SK-N-SH treated with all-trans-retinoic acid at 6 μM for 48 hours (cell line): ENCODE results near the gene VCP.

ENCODE experiments used
- ATAC-seq: fragments of 200-7000 bp; cut with Tn5 transposase; 3 replicates; pipeline ENCODE4 v1.9.1; 2020; ENCODE audit warnings: mild to moderate bottlenecking, moderate library complexity
- ARNTL ChIP-seq: fragments of 450-650 bp; formaldehyde crosslinking; IDR thresholded peaks from 2 replicates; pipeline ENCODE4 v1.5.0; 2020; ENCODE audit warnings: low read depth, mild to moderate bottlenecking, moderate library complexity, borderline replicate concordance
- BACH2 ChIP-seq: fragments of 250-450 bp; sonication (Bioruptor Pico); IDR thresholded peaks from 2 replicates; pipeline ENCODE4 v1.9.0; 2021; ENCODE audit warnings: mild to moderate bottlenecking, borderline replicate concordance
- CREB5 ChIP-seq: fragments of 250-450 bp; sonication (Bioruptor Pico); IDR thresholded peaks from 2 replicates; pipeline ENCODE4 v1.5.1; 2020; ENCODE audit warnings: low read depth, mild to moderate bottlenecking, moderate library complexity
- CSDC2 ChIP-seq: fragments of 250-450 bp; sonication (Bioruptor Pico); IDR thresholded peaks from 2 replicates; pipeline ENCODE4 v1.5.0; 2020; ENCODE audit warnings: mild to moderate bottlenecking, moderate library complexity
- CSRNP3 ChIP-seq: fragments of 250-450 bp; sonication (Bioruptor Pico); IDR thresholded peaks from 2 replicates; pipeline ENCODE4 v1.5.1; 2021; ENCODE audit warnings: mild to moderate bottlenecking, moderate library complexity
- ESRRG ChIP-seq: fragments of 250-450 bp; sonication (Bioruptor Pico); IDR thresholded peaks from 2 replicates; pipeline ENCODE4 v1.6.1; 2021; ENCODE audit warnings: mild to moderate bottlenecking
- GLIS3 ChIP-seq: fragments of 250-450 bp; sonication (Bioruptor Pico); IDR thresholded peaks from 2 replicates; pipeline ENCODE4 v1.5.0; 2020; ENCODE audit warnings: mild to moderate bottlenecking, moderate library complexity
- ISL1 ChIP-seq: fragments of 250-450 bp; sonication (Bioruptor Pico); IDR thresholded peaks from 2 replicates; pipeline ENCODE4 v2.1.2; 2022; ENCODE audit warnings: mild to moderate bottlenecking, moderate library complexity
- OSR1 ChIP-seq: fragments of 250-450 bp; sonication (Bioruptor Pico); IDR thresholded peaks from 2 replicates; pipeline ENCODE4 v1.8.0; 2022; ENCODE audit warnings: moderate library complexity, mild to moderate bottlenecking, inconsistent platforms
- PATZ1 ChIP-seq: fragments of 250-450 bp; sonication (Bioruptor Pico); IDR thresholded peaks from 2 replicates; pipeline ENCODE4 v1.8.0; 2020; ENCODE audit warnings: mild to moderate bottlenecking, moderate library complexity, borderline replicate concordance
- POU6F1 ChIP-seq: fragments of 250-450 bp; sonication (Bioruptor Pico); IDR thresholded peaks from 2 replicates; pipeline ENCODE4 v1.8.0; 2021; ENCODE audit warnings: low read depth, mild to moderate bottlenecking, moderate library complexity, borderline replicate concordance
- PPARA ChIP-seq: fragments of 250-450 bp; sonication (Bioruptor Pico); IDR thresholded peaks from 2 replicates; pipeline ENCODE4 v1.5.0; 2020; ENCODE audit warnings: mild to moderate bottlenecking, borderline replicate concordance
- RARB ChIP-seq: fragments of 250-450 bp; sonication (Bioruptor Pico); IDR thresholded peaks from 2 replicates; pipeline ENCODE4 v1.8.0; 2021; ENCODE audit warnings: mild to moderate bottlenecking, moderate library complexity
- SNAI2 ChIP-seq: fragments of 250-450 bp; sonication (Bioruptor Pico); IDR thresholded peaks from 2 replicates; pipeline ENCODE4 v1.5.0; 2020; ENCODE audit warnings: mild to moderate bottlenecking, moderate library complexity
- TCF4 ChIP-seq: fragments of 250-450 bp; sonication (Bioruptor Pico); IDR thresholded peaks from 2 replicates; pipeline ENCODE4 v1.8.0; 2021; ENCODE audit warnings: mild to moderate bottlenecking, moderate library complexity, borderline replicate concordance
- TSHZ2 ChIP-seq: fragments of 250-450 bp; sonication (Bioruptor Pico); IDR thresholded peaks from 2 replicates; pipeline ENCODE4 v1.5.0; 2020; ENCODE audit warnings: mild to moderate bottlenecking, moderate library complexity
- ZC3H10 ChIP-seq: fragments of 250-450 bp; sonication (Bioruptor Pico); IDR thresholded peaks from 2 replicates; pipeline ENCODE4 v1.5.1; 2021; ENCODE audit warnings: mild to moderate bottlenecking, moderate library complexity
- ZFP3 ChIP-seq: fragments of 250-450 bp; sonication (Bioruptor Pico); IDR thresholded peaks from 2 replicates; pipeline ENCODE4 v1.5.0; 2020; ENCODE audit warnings: mild to moderate bottlenecking, moderate library complexity
- ZFP30 ChIP-seq: fragments of 450-650 bp; formaldehyde crosslinking; IDR thresholded peaks from 2 replicates; pipeline ENCODE4 v1.5.0; 2022; ENCODE audit warnings: mild to moderate bottlenecking, moderate library complexity
- ZNF565 ChIP-seq: fragments of 450-650 bp; formaldehyde crosslinking; conservative IDR thresholded peaks from 2 replicates; pipeline ENCODE4 v1.5.0; 2020; ENCODE audit warnings: low read depth, mild to moderate bottlenecking, moderate library complexity
- ZNF70 ChIP-seq: fragments of 450-650 bp; formaldehyde crosslinking; IDR thresholded peaks from 2 replicates; pipeline ENCODE4 v1.5.0; 2020; ENCODE audit warnings: mild to moderate bottlenecking, moderate library complexity
- ZNF8 ChIP-seq: fragments of 450-650 bp; formaldehyde crosslinking; IDR thresholded peaks from 2 replicates; pipeline ENCODE4 v1.5.0; 2020; ENCODE audit warnings: mild to moderate bottlenecking, moderate library complexity

The VCP gene

GRCh38 chr9:35056571-35057270 lies 15.7 kb downstream of the VCP start:
- no peak for ATAC-seq
- TF ChIP-seq SNAI2 (CRISPR knock-in tag) (no peak), BACH2 (CRISPR knock-in tag) (no peak), ZC3H10 (CRISPR knock-in tag) (no peak), ZFP30 (CRISPR knock-in tag) (no peak), ZNF565 (CRISPR knock-in tag) (no peak)
- TF ChIP-seq, all 23 proteins: peak for 0

GRCh38 chr9:35054871-35055644 lies 17.4 kb downstream of the VCP start:
- no peak for ATAC-seq
- TF ChIP-seq TSHZ2 (no peak), ZFP3 (no peak), ZNF70 (CRISPR knock-in tag) (no peak), ESRRG (no peak), ZNF565 (CRISPR knock-in tag) (no peak), OSR1 (CRISPR knock-in tag) (no peak), CREB5 (CRISPR knock-in tag) (no peak), PPARA (CRISPR knock-in tag) (no peak), CSDC2 (CRISPR knock-in tag) (no peak), RARB (CRISPR knock-in tag) (no peak), GLIS3 (CRISPR knock-in tag) (no peak)
- TF ChIP-seq, all 23 proteins: peak for 0

- no peak for TF ChIP-seq ARNTL (CRISPR knock-in tag)
- no peak for TF ChIP-seq ZFP3
- no peak for TF ChIP-seq ZNF8 (CRISPR knock-in tag)
- no peak for TF ChIP-seq ZFP30 (CRISPR knock-in tag)
- TF ChIP-seq ZNF565 (CRISPR knock-in tag) = no peak
- TF ChIP-seq ISL1 (CRISPR knock-in tag) = no peak
- TF ChIP-seq POU6F1 (CRISPR knock-in tag) = no peak
- TF ChIP-seq BACH2 (CRISPR knock-in tag) = no peak
- no peak for ATAC-seq
These were observed 18.1 kb downstream of the VCP start for GRCh38 chr9:35054185-35054835.

GRCh38 chr9:35051069-35051967 lies 21.1 kb downstream of the VCP start:
- peak; percentile 78 for ATAC-seq
- TF ChIP-seq CSRNP3 (CRISPR knock-in tag) = no peak
- TF ChIP-seq CSDC2 (CRISPR knock-in tag) = no peak
- no peak for TF ChIP-seq ESRRG
- TF ChIP-seq PPARA (CRISPR knock-in tag) = no peak
- TF ChIP-seq PATZ1 (CRISPR knock-in tag) = no peak
- TF ChIP-seq POU6F1 (CRISPR knock-in tag) = no peak
- no peak for TF ChIP-seq ZFP3
- TF ChIP-seq TCF4 (CRISPR knock-in tag) = no peak
- no peak for TF ChIP-seq ZNF565 (CRISPR knock-in tag)
